ENCODE data around the gene LITAF.

Gene LITAF

DNA sequence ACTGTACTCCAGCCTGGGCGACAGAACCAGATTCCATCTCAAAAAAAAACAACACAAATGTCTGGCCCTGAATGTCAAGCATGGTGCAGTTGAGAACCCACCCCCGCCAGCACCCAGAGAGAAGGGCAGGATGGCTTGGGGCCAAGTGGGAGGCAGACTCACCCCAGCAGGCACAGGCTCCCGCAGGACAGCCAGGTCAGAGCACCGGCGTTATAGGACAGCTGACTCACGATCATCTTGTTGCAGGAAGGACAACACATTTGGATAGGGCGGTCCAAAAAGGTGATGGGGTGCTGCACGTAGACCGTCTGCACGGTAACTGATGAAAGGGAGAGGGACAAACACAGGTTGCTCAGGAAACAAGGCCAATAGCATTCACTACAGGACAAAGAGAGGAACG, 33.3 kb downstream of the LITAF start:
- no peak for FAIRE-seq
- TF ChIP-seq POLR2A (IDR thresholded peaks at IDR 0.05; ENCODE audit: low read depth, low read length), result no peak
- DNase-seq (ENCODE audit: insufficient read length, low spot score), result no peak

- no peak for DNase-seq (ENCODE audit: insufficient read length, low spot score)
- FAIRE-seq, result no peak
- no peak for TF ChIP-seq POLR2A (IDR thresholded peaks at IDR 0.05; ENCODE audit: low read depth, low read length)
Observed at GRCh38 chr16:11552440-11552839, 34.3 kb downstream of the LITAF start.

DNA sequence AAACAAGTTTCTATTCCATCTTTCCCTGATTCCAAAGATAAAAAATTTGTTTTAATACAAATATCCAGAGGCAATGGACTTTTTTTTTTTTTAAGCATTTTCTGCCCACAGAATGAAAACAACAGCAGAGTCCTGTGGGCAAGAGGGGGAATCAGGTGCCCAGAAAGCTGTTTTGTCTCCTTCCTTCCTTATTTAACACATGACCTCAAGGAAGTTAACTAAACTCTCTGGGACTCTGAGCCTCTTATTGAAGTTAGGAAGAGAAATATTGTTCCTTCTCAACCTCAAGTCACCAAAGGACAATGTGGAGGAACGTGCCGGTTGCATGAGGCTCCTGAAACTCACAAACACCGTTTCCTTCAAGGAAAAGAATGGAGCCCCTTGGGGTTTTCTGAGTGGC, 34.9 kb downstream of the LITAF start:
- FAIRE-seq (no peak), DNase-seq (ENCODE audit: insufficient read length, low spot score) (no peak)
- TF ChIP-seq POLR2A (IDR thresholded peaks at IDR 0.05; ENCODE audit: low read depth, low read length), result no peak

- no peak for DNase-seq (ENCODE audit: insufficient read length, low spot score)
- no peak for TF ChIP-seq POLR2A (IDR thresholded peaks at IDR 0.05; ENCODE audit: low read depth, low read length)
- no peak for FAIRE-seq
Observed at GRCh38 chr16:11550791-11551498, 35.8 kb downstream of the LITAF start.

- TF ChIP-seq POLR2A (IDR thresholded peaks at IDR 0.05; ENCODE audit: low read depth, low read length), result no peak
Observed at GRCh38 chr16:11547118-11547916, 39.4 kb downstream of the LITAF start.

DNA sequence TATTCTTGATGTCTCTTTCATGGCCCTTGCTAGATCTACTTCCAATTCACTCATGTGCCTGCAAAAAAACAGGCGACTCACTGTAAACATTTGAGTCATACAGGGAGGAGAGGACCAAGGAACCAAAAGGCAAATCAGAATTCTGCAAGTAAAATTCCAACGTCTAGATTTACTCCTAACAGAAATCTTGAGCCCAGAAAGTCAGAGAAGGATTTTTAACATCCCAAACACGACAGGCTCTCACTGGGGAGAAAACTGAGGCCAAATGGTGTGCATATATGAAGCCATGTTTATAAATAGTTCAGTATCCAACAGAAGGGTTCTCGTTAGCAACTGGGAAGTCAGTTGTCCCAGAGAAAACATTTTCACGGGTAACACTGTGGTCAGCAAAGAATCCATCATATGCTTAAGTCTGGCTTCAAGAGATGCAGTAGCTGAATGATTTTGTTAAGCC, 40.1 kb downstream of the LITAF start:
- TF ChIP-seq POLR2A (IDR thresholded peaks at IDR 0.05; ENCODE audit: low read depth, low read length), result no peak
- DNase-seq (ENCODE audit: insufficient read length, low spot score) (no peak), FAIRE-seq (no peak)

More at GRCh38 chr16:11547118-11547916, 39.4 kb downstream of the LITAF start:
- FAIRE-seq (no peak), DNase-seq (ENCODE audit: insufficient read length, low spot score) (no peak)

DNA sequence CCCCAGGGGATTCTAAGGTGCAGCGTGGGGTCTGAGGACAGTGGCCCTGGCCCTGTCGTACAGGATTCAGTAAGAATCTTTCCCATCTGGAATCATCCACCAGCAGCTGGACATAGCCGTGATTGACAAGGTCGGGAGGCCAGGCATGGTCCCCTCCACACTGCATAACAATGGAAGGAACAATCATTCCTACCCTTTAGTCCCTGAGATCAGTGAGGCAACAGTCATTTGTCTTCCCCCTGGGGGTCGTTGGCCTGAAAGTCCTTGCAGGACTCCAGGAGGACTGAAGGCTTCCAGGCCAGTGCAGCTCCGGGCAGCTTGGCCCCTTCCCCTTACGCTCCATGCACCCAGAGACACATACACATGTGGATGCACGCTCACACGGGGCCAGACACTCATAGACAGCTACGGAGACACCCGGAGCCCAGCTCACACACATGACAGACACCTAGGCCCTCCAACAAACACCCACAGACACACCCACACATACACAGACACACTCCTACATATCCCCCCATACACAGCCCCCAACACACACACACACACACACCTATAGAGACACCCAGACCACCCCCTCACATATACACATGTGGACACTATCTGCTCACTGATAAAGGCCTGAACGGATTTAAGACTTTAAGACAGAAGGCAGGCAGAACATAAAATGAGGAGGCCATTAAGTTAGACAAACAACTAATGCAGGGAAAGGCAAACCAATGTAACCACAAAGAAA, 42.9 kb downstream of the LITAF start:
- TF ChIP-seq POLR2A (IDR thresholded peaks at IDR 0.05; ENCODE audit: low read depth, low read length), result no peak
- DNase-seq (ENCODE audit: insufficient read length, low spot score), result no peak
- FAIRE-seq, result no peak

GRCh38 chr16:11542069-11542744, 44.5 kb downstream of the LITAF start:
- DNase-seq (ENCODE audit: insufficient read length, low spot score), result no peak
- TF ChIP-seq POLR2A (IDR thresholded peaks at IDR 0.05; ENCODE audit: low read depth, low read length), result no peak
- FAIRE-seq, result no peak

DNA sequence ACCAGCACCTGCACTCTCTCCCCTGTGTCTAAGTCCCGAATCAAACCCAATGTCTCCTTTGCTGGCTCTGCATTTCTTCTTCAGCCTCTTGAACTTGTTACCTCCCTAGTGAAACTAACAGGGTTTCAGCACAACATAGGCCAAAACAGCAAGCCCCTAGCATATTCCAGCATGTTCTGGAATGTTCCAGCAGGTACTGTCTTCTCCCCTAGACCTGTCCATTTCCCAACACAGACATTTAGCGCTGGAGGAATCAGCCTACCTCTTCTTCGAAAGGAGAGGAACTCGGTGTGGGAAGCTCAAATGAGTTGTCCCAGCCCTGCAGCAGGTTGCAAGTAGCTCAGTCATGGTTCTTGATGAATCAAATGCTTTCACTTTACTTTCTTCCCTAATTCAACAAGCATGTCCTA, 47.1 kb downstream of the LITAF start:
- TF ChIP-seq POLR2A (IDR thresholded peaks at IDR 0.05; ENCODE audit: low read depth, low read length), result no peak
- FAIRE-seq (no peak), DNase-seq (ENCODE audit: insufficient read length, low spot score) (no peak)

DNA sequence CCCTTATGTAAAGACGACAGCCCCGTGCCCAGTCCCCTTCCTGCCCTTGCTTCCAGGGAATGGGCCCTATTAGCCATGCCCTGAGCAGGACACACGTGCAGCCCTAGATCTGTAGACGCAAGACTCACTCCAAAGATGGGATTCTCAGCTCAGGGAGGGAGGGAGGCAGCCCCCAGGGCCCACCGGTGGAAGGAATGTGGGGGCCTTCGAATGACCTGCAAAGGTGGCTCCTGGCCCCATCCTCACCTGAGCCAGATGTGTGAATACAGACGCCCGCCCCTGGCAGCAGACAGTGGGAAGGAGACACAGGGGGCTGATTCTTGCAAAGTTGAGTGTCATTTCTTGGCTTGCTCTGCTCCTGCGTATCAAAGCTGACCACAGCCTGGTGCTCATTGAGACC, 47.8 kb downstream of the LITAF start:
- FAIRE-seq (no peak), DNase-seq (ENCODE audit: insufficient read length, low spot score) (no peak)
- TF ChIP-seq POLR2A (IDR thresholded peaks at IDR 0.05; ENCODE audit: low read depth, low read length), result no peak

GRCh38 chr16:11536104-11536866, 50.4 kb downstream of the LITAF start:
- FAIRE-seq (no peak), DNase-seq (ENCODE audit: insufficient read length, low spot score) (no peak)

GRCh38 chr16:11535494-11535893, 51.2 kb downstream of the LITAF start:
- no peak for FAIRE-seq
- no peak for TF ChIP-seq POLR2A (IDR thresholded peaks at IDR 0.05; ENCODE audit: low read depth, low read length)
- no peak for DNase-seq (ENCODE audit: insufficient read length, low spot score)

More at GRCh38 chr16:11536104-11536866, 50.4 kb downstream of the LITAF start:
- TF ChIP-seq POLR2A (IDR thresholded peaks at IDR 0.05; ENCODE audit: low read depth, low read length), result no peak

DNA sequence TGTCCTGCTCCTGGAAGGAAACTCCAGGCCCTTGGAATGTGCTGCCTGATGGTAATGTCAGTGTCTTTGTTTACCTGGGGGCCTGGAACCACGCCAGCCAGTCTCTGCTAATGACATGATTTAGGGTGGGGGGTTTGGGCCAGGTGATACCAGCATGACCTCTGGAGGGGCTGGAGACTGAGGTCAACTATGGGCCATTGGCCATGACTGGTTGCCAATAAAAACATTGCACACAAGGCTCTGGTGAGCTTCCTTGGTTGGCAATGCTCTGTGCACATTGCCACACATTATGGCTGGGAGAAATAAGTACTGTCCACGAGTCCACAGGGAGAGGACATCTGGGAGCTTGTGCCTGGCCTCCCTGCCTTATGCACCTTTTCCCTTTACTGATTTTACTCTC, 52.5 kb downstream of the LITAF start:
- no peak for DNase-seq (ENCODE audit: insufficient read length, low spot score)
- FAIRE-seq, result no peak
- TF ChIP-seq POLR2A (IDR thresholded peaks at IDR 0.05; ENCODE audit: low read depth, low read length), result no peak

Measured in H54 (cell line).